GM12872 (cell line): ENCODE results near the gene PITPNM3.

Source experiments
- CTCF ChIP-seq: IDR thresholded peaks from 3 replicates; pipeline ENCODE4 v1.5.1; 2011; ENCODE audit warnings: low read depth, mild to moderate bottlenecking, low read length, moderate library complexity; ENCODE audit not compliant: insufficient read depth

Gene PITPNM3

GRCh38 chr17:6567528-6568183 is 11.3 kb upstream of the PITPNM3 start:
- TF ChIP-seq CTCF: no peak

GRCh38 chr17:6561446-6561845 is 5.1 kb upstream of the PITPNM3 start:
- TF ChIP-seq CTCF: no peak

DNA sequence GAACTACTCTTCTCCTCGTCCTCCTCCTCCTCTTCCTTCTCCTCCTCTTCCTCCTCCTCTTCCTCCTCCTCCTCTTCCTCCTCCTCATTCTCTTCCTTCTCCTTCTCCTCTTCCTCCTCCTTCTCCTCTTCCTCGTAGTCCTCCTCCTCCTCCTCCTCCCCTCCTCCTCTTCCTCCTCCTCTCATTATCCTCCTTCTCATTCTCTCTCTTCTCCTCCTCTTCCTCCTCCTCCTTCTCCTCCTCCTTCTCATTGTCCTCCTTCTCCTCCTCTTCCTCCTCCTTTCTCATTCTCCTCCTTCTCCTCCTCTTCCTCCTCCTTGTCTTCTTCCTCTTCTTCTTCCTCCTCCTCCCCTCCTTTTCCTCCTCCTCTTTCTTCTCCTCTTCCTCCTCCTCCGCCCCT is 4.1 kb upstream of the PITPNM3 start:
- no peak for TF ChIP-seq CTCF

- TF ChIP-seq CTCF: no peak
Observed at GRCh38 chr17:6559753-6560215, 3.4 kb upstream of the PITPNM3 start.

DNA sequence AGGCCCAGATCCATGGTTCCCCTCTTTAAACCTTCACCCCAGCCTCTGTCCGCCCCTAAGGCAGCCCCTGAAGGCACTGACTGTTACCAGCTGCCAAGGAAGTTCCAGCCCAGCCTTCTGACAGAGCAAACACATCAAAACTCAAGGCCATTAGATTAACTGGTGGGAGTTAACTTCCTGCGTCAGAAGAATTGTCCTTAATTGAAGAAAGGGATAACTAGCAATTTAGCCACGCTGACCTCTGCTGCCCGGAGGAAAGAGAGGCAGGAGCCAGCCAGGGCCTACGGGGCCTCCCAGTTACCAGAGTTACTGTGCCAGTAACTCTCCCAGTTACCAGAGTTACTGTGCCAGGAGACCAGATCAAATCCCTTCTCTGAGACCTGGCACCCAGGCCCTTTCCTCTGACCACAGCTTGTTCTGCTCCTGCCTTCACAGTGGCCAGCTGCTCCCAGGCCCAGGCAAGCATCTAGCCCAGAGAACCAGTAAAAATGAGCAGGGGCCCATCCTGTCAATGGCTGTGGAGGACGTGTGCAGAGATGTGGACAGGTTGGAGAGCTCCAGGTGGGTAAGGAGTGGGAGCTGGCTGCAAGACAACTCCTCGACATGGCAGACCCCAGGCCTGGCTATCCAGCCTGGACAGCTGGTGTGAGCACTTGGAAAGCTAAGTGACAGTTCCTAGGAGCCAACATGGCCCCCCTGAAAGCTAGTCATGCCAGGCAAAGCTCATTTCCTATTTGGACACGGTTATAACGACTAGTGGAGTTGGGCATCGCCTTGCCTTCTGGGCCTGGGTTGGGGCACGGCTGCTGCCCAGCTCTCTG is 2.8 kb upstream of the PITPNM3 start:
- TF ChIP-seq CTCF: no peak

GRCh38 chr17:6558276-6558675 is 1.9 kb upstream of the PITPNM3 start:
- TF ChIP-seq CTCF: no peak

- TF ChIP-seq CTCF: no peak
Observed at GRCh38 chr17:6557040-6557438, 684 bp upstream of the PITPNM3 start.
